Muscle layer of duodenum (tissue), 2 donors: Measurements from ENCODE around the gene NPAS2.

ENCODE experiments used
- H3K27ac ChIP-seq: one replicate; pipeline ENCODE4 v1.7.0; 2013; ENCODE audit warnings: mild to moderate bottlenecking, low read length
- H3K27me3 ChIP-seq: one replicate; pipeline ENCODE4 v1.7.0; 2013; ENCODE audit warnings: low read depth, mild to moderate bottlenecking, control low read depth, low read length
- H3K36me3 ChIP-seq, 2 donors: one replicate each; pipeline ENCODE4 v1.7.0; 2013; ENCODE audit warnings: low read length in 2 of 2, control low read depth in 1 of 2, mild to moderate bottlenecking in 1 of 2; ENCODE audit not compliant: insufficient read depth in 2 of 2, control insufficient read depth in 1 of 2
- H3K4me1 ChIP-seq, 2 donors: one replicate each; pipeline ENCODE4 v1.7.0; 2013; ENCODE audit warnings: low read length in 2 of 2, mild to moderate bottlenecking in 2 of 2, control low read depth in 1 of 2, moderate library complexity in 1 of 2; ENCODE audit not compliant: insufficient read depth in 2 of 2, control insufficient read depth in 1 of 2
- H3K4me3 ChIP-seq, 2 donors: one replicate each; pipeline ENCODE4 v1.7.0; 2013; ENCODE audit warnings: low read length in 2 of 2, low read depth in 1 of 2, mild to moderate bottlenecking in 1 of 2
- H3K9me3 ChIP-seq, 2 donors: one replicate each; pipeline ENCODE4 v1.7.0; 2013; ENCODE audit warnings: low read length in 2 of 2, control low read depth in 1 of 2, mild to moderate bottlenecking in 1 of 2; ENCODE audit not compliant: control insufficient read depth in 1 of 2
- donor health status: healthy.

NPAS2 gene

GRCh38 chr2:100955226-100955625 lies 135.3 kb downstream of the NPAS2 start:
- Histone ChIP-seq H3K27me3 (no peaks in the 10 kb centered on the region), H3K9me3 (no peaks in the 10 kb centered on the region), H3K4me1 (peaks cover 0 to 5% of the 10 kb centered on the region in 2 donors), H3K4me3 (no peak overlapping the region), H3K27ac (no peak overlapping the region), H3K36me3 (peaks cover 0 to 4% of the 10 kb centered on the region in 2 donors)

GRCh38 chr2:100956081-100956480 lies 136.1 kb downstream of the NPAS2 start:
- H3K4me3 ChIP-seq = no peak overlapping the region
- peaks cover 0 to 4% of the 10 kb centered on the region in 2 donors for H3K36me3 ChIP-seq
- H3K9me3 ChIP-seq = no peaks in the 10 kb centered on the region
- H3K27me3 ChIP-seq = no peaks in the 10 kb centered on the region
- H3K4me1 ChIP-seq = peaks cover 0 to 5% of the 10 kb centered on the region in 2 donors
- H3K27ac ChIP-seq = no peak overlapping the region

DNA sequence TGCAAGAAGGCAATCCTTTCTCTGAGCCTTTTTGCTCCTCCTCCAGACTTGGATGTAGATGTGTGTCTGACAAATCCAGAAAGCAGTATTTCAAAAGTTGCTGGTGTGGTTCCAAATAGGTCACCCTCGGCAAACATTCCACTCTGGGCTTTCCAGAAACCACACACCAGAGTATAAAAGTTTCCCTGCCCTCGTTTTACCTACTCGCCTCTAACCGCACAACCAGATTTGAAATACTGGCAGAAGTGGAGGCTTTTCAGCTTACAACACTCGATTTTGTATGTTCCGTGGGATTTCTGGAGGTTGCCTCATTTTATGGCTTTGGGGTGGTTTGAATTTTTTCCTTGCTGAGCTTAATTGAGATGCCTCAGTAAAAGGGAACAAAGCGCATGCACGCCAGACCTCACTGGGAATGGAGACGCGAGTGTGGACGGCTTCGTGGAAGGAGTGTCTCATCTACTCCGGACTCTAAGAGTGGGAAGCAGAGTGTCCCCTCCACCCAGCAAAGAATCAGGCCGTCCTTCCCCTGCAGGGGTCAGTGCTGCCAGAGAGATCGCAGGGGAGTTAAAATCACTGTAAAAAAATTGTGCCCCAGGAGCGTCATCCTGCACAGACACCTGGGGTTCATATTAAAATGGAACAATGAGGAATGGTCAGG lies 138.2 kb downstream of the NPAS2 start:
- Histone ChIP-seq H3K27ac (no peak overlapping the region), H3K9me3 (no peaks in the 10 kb centered on the region), H3K4me1 (peaks cover 0 to 5% of the 10 kb centered on the region in 2 donors), H3K4me3 (no peak overlapping the region), H3K27me3 (no peaks in the 10 kb centered on the region), H3K36me3 (peaks cover 0 to 4% of the 10 kb centered on the region in 2 donors)

DNA sequence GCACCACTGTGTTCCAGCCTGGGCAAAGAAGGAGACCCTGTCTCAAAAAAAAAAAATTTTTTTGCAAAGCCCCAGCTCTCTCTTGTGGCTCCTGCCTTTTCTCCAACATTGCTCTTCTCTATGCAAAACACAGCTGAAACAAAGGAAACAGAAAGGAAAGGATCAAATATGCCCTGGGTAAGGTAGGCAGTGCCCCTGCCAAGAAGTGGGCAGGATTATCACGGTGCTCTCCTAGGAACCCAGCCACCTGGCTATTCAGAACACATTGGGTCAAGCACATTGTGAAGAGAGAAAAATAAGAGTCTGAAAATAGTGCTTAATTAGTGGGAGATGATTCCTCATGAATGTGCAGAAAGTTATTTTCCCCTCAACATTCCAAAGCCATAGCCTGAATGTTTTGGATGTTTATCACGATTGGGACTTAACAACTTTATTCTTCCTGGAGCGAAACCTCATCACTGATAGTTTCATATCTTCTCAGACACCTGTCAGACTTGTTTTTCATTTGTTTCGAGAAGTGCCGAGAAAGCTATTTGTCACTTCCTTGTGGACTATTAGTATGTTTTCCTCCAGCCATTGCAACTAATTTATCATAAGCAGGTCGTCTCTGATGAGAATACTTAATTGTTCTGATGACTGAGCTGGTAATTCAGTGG lies 139.4 kb downstream of the NPAS2 start:
- no peak overlapping the region for H3K27ac ChIP-seq
- H3K4me3 ChIP-seq = no peak overlapping the region
- H3K27me3 ChIP-seq = no peaks in the 10 kb centered on the region
- peaks cover 0 to 5% of the 10 kb centered on the region in 2 donors for H3K4me1 ChIP-seq
- H3K9me3 ChIP-seq = no peaks in the 10 kb centered on the region
- peaks cover 0 to 4% of the 10 kb centered on the region in 2 donors for H3K36me3 ChIP-seq

- H3K4me3 ChIP-seq = no peak overlapping the region
- no peak overlapping the region for H3K27ac ChIP-seq
- peaks cover 3% of the 10 kb centered on the region in 2 donors for H3K36me3 ChIP-seq
- no peaks in the 10 kb centered on the region for H3K9me3 ChIP-seq
- peaks cover 0 to 5% of the 10 kb centered on the region in 2 donors for H3K4me1 ChIP-seq
- H3K27me3 ChIP-seq = no peaks in the 10 kb centered on the region
Observed at GRCh38 chr2:100960688-100961087, 140.7 kb downstream of the NPAS2 start.

DNA sequence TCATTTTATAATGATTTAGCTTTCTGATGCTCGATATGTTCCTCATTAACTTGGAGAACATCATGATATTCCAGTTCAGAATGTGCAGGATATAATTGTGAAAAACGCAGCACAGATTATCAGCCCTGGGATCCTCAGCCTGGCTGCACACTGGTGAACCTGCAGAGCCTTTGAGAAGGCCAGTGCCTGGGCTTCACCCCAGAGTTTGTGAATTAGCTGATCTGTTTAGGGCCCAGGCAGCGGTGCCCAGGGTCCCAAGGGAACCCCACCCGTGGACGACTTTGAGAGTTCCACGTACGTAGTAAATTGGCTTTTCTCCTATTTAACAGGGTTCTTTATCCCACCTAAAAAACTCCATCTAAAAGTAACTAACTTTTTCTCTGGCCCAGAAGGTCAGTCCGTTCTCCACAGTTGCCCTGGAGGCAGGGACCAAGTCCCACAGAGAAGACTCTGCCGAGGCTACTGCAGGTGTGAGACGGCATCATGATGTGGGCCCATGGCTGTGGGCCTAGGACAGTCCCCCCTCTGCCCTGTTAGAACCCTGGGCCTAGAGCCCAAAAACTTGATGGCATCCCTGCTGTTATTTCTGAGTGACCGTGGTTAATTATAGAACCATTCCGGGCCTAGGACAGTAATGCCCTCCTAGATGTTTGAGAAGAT lies 142.6 kb downstream of the NPAS2 start:
- Histone ChIP-seq H3K27me3 (no peaks in the 10 kb centered on the region), H3K9me3 (no peaks in the 10 kb centered on the region), H3K27ac (no peak overlapping the region)

DNA sequence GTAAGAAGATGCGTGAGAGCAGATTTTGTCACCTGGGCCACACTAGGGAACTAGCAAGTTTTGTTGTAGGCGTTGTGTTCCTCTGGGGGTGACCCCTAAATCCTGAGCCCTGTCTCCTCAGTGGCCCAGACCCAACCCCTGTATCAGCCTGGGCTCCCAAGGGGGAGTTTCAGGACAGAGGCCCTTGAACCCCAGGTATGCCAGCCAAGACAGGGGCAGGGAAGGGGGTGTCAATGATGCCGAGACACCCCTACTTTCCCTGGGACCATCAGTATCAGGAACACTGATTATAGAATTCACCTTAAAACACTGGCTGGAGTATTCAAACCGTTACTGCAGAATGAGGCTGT lies 143.1 kb downstream of the NPAS2 start:
- H3K27ac ChIP-seq = no peak overlapping the region
- no peaks in the 10 kb centered on the region for H3K9me3 ChIP-seq
- H3K36me3 ChIP-seq = peaks cover 0 to 5% of the 10 kb centered on the region in 2 donors
- peaks cover 0 to 2% of the 10 kb centered on the region in 2 donors for H3K4me1 ChIP-seq
- H3K4me3 ChIP-seq = no peak overlapping the region
- no peaks in the 10 kb centered on the region for H3K27me3 ChIP-seq

More for the DNA sequence above, 142.6 kb downstream of the NPAS2 start:
- Histone ChIP-seq H3K4me1 (peaks cover 0 to 5% of the 10 kb centered on the region in 2 donors), H3K36me3 (peaks cover 0 to 5% of the 10 kb centered on the region in 2 donors), H3K4me3 (no peak overlapping the region)

DNA sequence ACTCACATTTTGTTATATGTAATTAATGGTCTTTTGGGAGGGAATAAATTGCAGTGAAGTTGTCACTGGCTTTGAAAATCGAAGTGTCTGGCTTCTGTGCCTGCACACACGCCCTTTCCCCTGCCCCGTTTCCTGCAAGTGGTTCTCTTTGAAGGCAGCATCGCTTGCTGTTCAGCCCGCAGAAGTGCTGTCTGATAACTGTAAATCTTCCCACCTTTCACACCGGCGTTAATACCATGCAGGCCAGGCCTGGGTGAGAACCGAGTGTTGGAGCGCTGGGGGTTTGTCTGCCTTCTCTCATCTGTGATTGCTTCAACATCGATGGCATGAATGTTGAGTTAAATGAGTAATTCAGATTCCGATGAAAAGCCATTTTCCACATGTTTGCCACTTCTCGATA lies 144.3 kb downstream of the NPAS2 start:
- Histone ChIP-seq H3K9me3 (no peaks in the 10 kb centered on the region), H3K27me3 (no peaks in the 10 kb centered on the region), H3K36me3 (peaks cover 5 to 9% of the 10 kb centered on the region in 2 donors), H3K4me1 (no peaks in the 10 kb centered on the region), H3K27ac (no peak overlapping the region), H3K4me3 (no peak overlapping the region)

DNA sequence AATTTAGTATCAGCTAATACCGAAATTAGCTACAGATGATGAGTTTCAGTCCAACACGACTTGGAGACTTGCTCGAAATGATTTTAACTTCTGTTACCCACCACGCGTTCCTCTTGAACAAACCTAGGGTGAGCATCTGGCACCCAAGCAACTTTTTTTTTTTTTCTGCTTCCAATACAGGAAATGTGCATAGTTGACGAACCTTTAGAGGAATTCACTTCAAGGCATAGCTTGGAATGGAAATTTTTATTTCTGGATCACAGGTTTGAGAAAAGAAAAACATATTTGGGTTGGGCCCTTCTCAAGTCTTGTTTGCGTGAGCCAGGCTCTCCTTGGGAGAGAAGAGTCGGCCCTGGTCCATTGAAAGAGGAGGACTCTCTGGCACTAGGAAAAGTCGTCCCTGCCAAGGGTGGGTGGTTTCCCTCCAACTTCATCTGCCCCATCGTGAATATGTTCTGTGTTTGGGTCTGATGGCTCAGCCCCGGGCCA lies 144.8 kb downstream of the NPAS2 start:
- H3K4me3 ChIP-seq = no peak overlapping the region
- H3K27ac ChIP-seq = no peak overlapping the region
- H3K4me1 ChIP-seq = no peaks in the 10 kb centered on the region
- H3K27me3 ChIP-seq = no peaks in the 10 kb centered on the region
- peaks cover 5 to 9% of the 10 kb centered on the region in 2 donors for H3K36me3 ChIP-seq
- H3K9me3 ChIP-seq = no peaks in the 10 kb centered on the region

DNA sequence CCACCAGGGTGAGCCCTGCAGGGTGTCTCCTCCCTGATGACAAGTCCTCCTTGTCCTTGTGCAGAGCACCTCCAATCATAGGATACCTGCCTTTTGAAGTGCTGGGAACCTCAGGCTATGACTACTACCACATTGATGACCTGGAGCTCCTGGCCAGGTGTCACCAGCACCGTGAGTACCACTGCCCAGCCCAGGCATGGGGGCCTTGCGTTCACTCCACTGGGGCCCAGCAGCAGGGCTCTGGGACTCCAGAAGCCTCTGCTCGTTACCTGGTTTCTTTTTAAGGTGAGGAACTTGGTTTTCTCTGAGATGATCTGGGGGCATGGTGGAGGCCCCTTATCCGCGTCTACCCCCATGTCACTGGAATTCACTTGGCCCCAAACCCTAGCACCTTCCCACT lies 145.7 kb downstream of the NPAS2 start:
- Histone ChIP-seq H3K27ac (no peak overlapping the region), H3K9me3 (no peaks in the 10 kb centered on the region), H3K4me1 (no peaks in the 10 kb centered on the region), H3K27me3 (no peaks in the 10 kb centered on the region), H3K36me3 (peaks cover 5 to 9% of the 10 kb centered on the region in 2 donors), H3K4me3 (no peak overlapping the region)

- H3K9me3 ChIP-seq = no peaks in the 10 kb centered on the region
- H3K27me3 ChIP-seq = no peaks in the 10 kb centered on the region
- H3K36me3 ChIP-seq = peaks cover 5 to 13% of the 10 kb centered on the region in 2 donors
- H3K27ac ChIP-seq = no peak overlapping the region
- H3K4me3 ChIP-seq = no peak overlapping the region
- H3K4me1 ChIP-seq = no peaks in the 10 kb centered on the region
Observed at GRCh38 chr2:100967716-100968115, 147.8 kb downstream of the NPAS2 start.
